Caki2 (cell line): Measurements from ENCODE around the gene SLC41A3. TPM values are rescaled to one million over a fixed set of nuclear protein-coding genes. Genes with fewer than 3 reads are reported as not detected.
"Not testable (repeated sequence)": the region's sequence is repeated elsewhere in the genome, so short reads cannot be mapped to it uniquely, and the experiment has no call there.

Experiments
- DNase-seq: peaks from one replicate; pipeline ENCODE4 v3.0.0-alpha.2; 2015; ENCODE audit warnings: low read depth
- in situ Hi-C: cut with HindIII; loops from 2 replicates; pipeline ENCODE4 v1.10.0; 2016; ENCODE audit warnings: low sequenced_read_pairs, low pct_unique_long_range_greater_than_20kb, mixed read lengths
- total RNA-seq: library from RNA; depleted of rRNA; stranded (reverse); fragments of >200 nt; shearing (Covaris generic); gene quantifications from 2 replicates; pipeline ENCODE4 v1.2.3, GENCODE V29; 2014; ENCODE audit warnings: low replicate concordance

SLC41A3 gene
- total RNA-seq, 1 experiment from 2014 or later = 49.5 TPM

DNA sequence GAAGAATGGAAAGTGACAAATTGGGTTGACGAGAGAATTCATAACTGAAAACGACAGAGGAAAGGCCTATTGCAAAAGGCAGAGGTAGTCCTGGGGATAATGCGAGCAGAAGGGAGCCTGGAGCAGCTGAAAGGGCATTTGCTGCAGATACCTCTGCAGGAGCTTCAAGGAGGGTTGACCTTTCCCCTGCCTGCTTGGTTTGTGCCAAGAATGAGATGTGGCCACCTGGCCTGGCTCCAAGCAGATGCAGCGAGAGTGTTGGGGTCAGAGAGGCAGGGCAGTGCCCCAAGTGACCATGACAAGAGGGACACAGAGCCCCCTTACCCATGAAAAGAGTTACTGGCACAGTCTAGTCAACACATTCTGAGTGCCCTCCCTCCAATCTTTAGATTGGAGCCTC lies 43.5 kb downstream of the SLC41A3 start:
- in situ Hi-C loops = no loop called here

DNA sequence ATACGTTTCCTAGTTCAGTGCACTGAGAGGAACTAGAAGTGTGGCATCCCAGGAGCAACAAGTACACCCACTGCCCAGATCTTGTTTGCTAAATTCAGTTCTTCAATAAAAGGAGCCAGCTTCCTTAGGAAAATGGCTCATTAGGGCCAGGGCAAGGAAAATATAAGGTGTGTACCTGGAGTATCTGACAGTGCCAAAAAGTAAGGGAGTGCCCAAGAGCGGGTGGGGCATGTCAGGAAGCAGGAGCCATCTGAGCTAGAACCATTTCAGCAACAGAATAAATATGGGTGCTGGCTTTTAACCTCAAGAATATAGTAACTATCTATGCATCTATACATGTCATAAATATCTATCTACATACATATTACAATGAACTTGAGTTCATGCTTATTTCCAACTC lies 44.1 kb downstream of the SLC41A3 start:
- no peak for DNase-seq
- in situ Hi-C loops = no loop called here

More for the DNA sequence above, 43.5 kb downstream of the SLC41A3 start:
- no peak for DNase-seq

DNA sequence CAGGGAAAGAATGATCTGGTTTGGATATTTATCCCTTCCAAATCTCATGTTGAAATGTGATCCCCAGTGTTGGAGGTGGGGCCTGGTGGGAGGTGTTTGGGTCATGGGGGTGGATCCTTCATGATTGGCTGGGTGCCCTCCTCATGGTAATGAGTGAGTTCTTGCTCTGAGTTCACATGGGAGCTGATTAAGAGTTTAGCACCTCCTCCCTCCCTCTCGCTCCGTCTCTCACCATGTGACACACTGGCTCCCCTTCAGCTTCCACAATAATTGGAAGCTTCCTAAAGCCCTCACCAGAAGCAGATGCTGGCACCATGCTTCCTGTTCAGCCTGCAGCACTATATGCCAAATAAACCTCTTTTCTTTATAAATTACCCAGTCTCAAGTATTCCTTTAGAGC lies 45.1 kb downstream of the SLC41A3 start:
- in situ Hi-C loops, DNase-seq: not testable (repeated sequence)

DNA sequence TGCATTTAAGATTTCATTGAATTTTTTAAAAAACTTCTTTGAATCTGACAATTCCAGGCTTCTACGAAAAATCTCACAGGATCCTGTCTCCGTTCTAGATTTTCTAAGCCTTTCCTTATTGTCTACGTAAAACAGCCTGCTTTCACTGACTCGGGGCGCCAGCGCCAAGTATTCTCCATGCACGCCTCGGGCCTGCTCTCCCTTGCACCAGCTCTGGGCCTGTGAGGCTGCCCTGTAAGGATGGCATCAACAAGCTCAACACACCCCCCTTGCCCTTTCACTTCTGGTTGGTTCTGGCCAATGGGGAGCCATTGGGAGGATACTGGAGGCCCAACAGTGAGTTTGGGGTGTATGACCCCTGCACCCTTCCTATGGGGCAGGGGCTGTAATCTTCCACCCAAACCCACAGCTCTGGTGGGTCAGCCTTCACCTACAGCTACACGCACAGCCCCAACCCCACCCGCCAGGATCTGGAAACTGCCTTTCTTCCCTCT lies 47.8 kb downstream of the SLC41A3 start:
- DNase-seq = no peak
- in situ Hi-C loops = no loop called here

DNA sequence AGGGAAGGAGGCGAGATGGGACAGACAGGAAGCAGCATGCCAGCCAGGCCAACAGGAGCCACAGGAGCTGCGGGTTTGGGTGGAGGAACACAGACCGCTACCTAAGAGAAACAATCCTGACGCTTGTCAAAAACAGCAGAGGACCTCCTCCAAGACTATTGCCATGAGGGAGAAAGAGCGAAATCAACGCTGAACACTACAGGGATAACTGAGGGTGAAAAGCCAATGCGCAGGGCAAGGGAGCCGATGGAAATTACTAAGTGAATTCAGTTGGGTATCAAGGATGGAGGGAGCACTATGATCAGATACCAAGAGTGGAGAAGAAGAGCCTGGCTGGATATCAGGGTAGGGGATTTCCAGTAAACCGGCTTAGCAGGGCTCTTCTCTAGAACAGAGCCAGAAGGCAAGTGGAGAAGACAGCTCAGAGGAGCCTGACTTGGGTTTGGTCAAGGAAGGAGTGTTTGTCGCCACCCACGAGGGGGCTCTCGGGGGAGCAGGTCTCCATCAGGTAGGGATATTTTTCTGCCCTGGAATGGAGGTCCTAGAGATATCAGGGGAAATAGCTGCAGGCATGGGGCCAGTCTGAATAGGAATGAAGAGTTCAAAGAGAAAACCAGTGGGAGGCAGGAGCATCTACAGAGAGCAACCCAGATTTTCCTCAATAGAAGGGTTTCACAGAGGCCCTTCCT lies 48.4 kb downstream of the SLC41A3 start:
- in situ Hi-C loops = no loop called here
- DNase-seq = no peak

DNA sequence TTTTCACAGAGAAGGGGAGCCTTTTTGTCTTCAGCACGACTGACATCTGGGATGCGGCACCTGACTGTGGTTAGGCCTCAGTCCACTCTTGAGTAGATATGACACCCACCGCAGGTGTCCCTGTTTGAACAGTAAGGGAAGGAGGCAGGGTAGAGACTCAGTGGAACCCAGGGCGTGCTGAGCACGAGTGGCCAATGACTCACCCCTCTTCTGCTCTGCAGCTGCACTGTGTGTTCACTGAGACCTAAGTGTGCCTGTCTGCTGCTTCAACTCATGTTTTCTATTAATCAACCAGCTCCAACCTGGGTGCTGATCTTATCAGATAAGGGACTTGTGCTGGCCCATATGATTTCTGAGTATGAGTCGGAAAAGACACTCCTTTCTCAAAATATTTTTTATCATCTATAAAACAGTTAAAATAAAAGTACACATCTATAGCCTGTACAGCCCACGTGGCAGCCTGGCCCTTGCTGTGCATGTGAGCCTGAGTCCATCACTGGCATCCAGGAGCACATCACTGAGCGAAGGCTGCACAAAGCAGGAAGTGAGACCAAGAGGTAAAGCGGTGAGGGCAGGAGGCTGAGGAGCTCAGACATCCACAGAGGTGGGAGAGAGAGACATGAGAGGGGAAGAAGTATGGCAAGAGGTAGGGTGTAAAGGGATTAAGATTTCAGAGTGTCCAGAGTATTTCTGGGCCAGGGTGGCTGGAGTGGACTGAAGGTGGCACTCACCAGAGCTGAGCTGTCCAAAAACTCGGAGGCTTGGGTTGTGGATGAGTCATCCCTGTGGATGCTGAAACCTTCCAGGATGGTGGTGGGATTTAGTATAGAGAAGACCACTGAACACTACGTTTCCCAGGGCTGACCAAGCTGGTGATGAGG lies 49.2 kb downstream of the SLC41A3 start:
- DNase-seq = no peak
- in situ Hi-C loops = no loop called here

DNA sequence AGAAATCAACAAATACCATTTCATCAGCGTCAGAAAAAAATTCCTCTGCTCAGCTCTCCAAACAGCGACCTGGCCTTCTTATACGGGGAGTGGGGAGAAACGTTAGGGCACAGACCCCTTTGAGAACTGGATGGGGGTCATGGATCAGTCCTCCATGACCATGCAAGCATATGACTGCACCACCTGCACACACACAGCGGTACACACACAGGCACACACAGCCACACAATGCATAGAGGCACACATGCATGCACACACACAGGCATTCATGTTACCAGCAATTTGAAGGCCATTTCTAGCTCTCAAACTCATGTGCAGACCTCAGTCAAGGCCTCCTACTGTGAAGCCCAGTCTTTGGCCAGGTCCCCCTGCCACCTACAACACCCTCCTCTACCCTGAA lies 50.2 kb downstream of the SLC41A3 start:
- no peak for DNase-seq
- in situ Hi-C loops = no loop called here

DNA sequence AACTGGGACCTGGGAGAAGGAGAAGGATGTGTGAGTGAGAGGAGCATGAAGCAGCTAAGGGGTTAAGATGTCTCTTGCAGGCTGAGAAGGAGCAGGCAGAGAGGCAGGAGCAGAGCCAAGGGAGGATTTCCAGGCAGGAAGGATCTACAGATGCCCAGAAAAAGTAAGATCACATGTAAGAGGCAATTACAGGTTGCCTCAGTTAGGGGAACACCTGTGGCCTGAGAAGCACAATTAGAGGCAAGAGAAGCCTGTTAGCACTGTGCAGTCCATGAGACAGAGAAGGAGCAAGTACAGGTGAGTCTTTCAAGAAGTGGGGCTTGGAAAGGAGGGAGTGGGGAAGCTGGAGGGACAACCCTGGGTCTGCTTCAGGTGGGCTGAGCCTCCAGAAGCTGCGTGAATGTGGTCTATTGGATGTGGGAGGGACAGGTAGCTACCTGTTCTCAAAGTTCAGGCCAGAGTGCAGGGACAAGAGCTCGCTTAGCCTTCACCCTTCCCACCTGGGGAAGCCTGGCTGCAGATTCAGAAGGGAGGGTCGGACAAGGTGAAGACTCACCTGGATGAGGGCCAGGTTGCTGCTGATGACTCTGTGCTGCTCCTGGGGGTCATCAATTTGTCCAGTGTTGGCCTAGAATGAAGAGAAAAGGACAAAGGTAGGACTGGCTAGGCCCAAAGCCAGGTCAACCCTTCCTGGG lies 50.7 kb downstream of the SLC41A3 start:
- in situ Hi-C loops = no loop called here
- DNase-seq = no peak

DNA sequence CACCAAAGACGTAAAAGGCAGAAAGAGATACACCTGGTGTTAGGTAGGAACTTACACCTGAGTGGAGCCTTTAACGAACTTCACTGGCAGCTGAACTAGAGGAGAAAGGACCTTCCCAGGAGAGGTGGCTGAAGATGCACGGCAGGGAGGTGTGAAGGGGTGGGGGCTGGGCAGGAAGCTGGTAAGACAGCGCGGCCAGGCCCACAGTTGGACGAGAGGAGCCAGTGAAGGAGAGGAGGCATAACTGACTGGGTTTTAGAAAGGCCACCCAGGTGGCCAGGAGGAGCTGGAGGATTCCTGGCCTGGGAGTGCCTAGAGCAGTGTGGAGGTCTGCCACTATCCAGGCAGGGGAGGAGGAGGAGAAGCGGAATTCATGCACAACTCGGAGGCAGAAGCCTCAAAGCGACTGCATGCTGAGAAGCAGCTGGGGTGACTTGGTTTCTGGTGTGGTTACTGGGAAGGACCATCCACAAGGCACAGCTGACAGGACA lies 51.9 kb downstream of the SLC41A3 start:
- DNase-seq = no peak
- in situ Hi-C loops = no loop called here

DNA sequence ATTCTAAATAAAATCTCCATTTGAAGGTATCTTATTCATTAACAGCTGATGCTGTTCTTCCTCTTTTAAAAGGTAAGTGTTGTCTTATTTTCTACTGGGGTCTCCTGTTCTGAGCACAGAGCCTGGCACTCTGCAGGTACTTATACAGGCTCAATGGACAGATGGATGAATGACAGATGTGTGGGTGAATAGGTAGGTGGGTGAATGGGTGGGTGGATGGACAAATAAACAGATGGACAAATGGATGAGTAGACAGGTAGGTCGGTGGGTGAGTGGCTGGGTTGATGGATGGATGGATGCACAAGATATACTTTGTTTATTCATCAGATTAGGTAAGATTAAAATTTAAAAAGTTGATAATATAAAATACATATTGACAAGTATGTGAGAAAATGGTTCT lies 53.5 kb downstream of the SLC41A3 start:
- no peak for DNase-seq
- in situ Hi-C loops = no loop called here

DNA sequence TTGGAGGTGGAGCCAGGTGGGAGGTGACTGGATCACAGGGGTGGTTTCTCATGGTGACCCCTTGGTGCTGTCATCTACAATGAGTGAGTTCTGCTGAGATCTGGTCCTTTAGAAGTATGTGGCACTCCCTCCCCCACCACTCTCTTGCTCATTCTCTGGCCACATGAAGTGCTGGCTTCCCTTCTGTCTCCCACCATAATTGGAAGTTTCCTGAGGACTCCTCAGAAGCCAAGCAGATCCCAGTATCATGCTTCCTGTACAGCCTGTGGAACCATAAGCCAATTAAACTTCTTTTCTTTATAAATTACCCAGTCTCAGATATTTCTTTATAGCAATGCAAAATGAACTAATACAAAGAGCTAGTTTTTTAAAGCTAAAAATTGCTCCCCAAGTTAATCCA lies 54.7 kb downstream of the SLC41A3 start:
- DNase-seq = no peak
- in situ Hi-C loops = no loop called here

DNA sequence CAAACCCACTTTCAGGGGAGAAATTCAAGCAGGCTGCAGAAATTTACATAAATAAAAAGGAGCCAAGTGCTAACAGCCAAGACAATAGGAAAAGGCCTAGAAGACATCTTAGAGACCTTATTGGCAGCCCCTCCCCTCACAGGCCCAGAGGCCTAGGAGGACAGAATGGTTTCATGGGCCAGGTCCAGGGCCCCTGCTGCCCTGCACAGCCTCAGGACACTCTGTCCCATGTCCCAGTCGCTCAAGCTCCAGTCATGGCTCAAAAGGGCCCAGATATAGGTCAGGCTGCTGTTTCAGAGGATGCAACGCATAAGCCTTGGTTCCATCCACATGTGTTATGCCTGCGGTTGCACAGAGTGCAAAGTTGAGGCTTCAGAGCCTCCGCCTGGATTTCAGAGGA lies 55.8 kb downstream of the SLC41A3 start:
- no peak for DNase-seq
- in situ Hi-C loops = no loop called here

DNA sequence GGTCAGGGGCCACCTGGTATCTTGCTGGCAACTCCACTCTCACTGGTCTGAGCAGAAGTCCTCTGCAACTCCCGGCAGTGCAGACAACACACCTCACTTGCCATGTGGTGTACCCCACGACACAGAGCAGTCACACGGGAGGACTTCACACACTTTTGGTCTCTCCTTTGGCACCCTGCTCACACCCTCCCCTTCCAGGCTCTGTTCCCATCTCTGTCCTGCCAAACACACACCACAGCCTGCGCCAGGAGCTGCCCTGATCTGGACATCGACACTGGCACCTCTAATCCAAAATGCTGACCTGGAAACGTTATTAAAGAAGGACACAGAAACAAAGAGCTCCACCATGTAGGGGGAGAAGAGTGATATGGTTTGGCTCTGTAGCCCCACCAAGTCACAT lies 57.2 kb downstream of the SLC41A3 start:
- in situ Hi-C loops = no loop called here

DNA sequence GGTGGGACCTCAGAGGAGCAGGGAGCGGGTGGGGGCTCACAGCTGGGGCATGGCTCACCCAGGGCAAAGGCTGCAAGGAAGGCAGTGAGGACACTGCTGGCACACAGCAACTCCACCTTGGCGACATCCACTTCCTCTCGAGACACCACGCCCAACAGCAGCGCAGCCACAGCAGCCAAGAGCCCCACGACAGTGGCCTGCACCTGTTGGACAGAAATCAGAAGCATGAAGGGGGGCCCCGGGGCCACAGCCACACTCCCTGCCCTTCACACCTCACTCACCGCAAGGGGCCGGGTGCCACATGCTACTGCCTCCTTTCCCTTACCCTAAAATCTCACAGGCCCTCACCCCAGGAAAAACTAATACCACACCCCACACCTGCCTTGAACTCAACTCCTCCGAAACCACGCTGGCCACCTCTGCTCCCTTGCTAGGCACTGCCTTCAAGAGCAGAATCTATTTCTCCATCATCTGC lies 57.6 kb downstream of the SLC41A3 start:
- in situ Hi-C loops = no loop called here
- no peak for DNase-seq

More for the DNA sequence above, 57.2 kb downstream of the SLC41A3 start:
- no peak for DNase-seq

DNA sequence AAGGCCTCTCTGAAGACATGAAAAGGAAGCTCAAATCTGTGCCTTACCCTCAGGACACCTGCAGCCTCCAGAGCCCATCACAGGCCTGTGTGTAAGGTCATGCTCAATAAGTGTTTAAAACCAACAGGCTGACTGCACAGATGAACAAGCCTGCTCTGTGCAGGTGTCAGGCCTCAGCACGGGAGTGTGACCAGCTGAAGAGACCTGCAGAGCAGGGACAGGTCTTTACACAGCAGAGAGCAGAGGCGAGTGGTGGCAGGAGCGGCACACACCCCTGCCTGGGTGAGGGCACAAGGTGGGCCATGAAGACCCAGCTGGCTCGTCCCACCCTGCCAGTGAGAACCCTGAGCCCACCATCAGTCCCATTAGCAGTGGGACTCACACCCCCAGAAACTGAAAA lies 58.1 kb downstream of the SLC41A3 start:
- no peak for DNase-seq
- in situ Hi-C loops = no loop called here

DNA sequence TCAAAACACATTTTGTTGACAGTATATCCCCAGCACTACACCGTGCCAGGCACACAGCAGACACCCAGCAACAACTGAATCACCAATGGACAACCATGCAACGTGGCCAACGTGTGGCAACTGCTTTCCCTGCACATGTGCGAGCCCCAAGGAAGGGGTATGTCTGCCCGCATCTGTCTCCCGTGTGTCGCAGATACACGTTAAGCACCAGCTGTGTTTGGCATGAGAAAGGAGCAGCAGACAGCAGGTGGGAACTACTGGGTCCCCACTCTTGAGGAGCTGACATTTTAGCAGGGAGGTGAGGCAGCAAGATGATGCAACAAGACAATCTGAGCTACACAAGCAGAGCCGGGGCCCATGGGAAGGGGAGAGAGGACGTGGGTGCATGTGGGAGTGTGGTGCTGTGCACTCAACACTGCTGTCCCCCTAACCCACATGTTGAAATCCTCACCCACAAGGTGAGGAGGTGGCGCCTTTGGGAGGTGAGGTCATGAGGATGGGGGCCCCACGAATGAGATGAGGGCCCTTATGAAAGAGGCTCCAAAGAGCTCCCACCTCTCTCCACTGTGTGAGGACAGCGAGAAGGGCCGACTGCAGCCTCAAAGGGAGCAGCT lies 58.7 kb downstream of the SLC41A3 start:
- DNase-seq = no peak
- in situ Hi-C loops = no loop called here

DNA sequence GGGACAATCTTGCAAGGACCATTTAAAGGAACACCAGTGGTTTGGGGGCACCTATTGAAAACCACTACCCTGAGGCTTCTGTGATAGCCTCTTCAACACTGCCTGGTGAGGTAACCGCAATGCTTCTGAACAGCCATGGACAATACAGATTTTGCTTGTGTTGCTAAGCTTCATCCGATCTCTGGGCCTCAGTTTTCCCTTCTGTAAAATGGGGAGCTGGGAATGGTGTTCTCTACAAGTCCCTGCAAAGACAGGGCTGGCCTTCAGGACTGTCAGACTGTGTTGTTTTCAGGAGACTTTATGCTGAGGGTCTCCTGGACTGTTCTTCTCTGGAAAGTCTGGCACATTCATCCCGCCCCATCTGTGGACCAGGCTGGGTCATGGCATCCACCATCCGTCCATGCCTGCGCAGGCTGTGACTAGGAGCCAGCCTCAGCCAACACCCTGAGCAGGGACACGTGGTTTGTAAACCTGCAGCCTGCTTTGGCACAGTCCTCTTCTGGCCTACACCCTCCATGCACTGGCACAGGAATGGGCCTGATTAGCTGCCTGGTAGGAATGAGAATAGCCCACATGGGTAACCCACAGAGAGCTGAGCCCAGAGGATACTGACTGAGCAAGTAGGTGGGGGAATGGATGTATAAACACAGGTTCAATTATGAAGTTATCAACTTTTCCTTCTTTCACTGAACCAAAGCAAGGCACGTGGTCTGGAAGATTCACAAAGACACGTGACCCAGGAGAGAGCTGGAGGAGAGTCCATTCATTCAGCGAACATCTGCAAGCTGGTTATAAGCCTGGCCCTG lies 59.7 kb downstream of the SLC41A3 start:
- in situ Hi-C loops = no loop called here
- DNase-seq = no peak

DNA sequence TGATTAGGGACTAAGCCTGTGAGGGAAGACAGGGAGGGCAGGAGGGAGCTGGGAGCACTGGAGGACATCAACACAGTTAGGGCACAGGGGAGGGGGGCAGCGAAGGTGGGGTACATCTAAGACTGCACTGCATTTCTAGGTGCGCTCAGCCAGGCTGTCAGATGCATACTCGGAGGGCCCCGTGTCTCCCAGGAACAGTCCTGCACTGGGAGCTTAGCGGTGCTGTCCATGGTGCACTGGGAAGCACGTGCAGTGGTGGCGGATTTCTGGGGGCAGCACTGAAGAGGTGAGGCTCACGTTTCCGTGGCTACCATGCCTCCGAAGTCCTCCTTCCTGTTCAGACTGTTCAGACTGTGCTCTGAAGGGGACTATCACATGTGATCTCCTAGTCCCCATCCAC lies 60.5 kb downstream of the SLC41A3 start:
- in situ Hi-C loops = no loop called here
- no peak for DNase-seq
